Osteoblast (primary cell): ENCODE data around the gene UGT1A7. TPM values are rescaled to one million over a fixed set of nuclear protein-coding genes. Genes with fewer than 3 reads are reported as not detected.

Source experiments
- DNase-seq: peaks from one replicate; pipeline ENCODE4 v3.0.0; 2011; ENCODE audit warnings: low spot score, mixed read lengths; ENCODE audit not compliant: insufficient read length; ENCODE audit errors: missing footprints
- H2AFZ ChIP-seq: 2 replicates; pipeline ENCODE4 v1.6.0; 2011; ENCODE audit warnings: mild to moderate bottlenecking, low read length
- H3K27ac ChIP-seq: 2 replicates; pipeline ENCODE4 v1.5.1; 2011; ENCODE audit warnings: mild to moderate bottlenecking, low read depth, low read length, moderate library complexity
- H3K27me3 ChIP-seq: 2 replicates; pipeline ENCODE4 v1.6.0; 2012; ENCODE audit warnings: mild to moderate bottlenecking, control low read depth, inconsistent platforms, low read length, moderate library complexity; ENCODE audit not compliant: insufficient read depth
- H3K36me3 ChIP-seq: 2 replicates; pipeline ENCODE4 v1.5.1; 2011; ENCODE audit warnings: mild to moderate bottlenecking, low read length, control low read depth, moderate library complexity; ENCODE audit not compliant: insufficient read depth
- H3K4me1 ChIP-seq: 2 replicates; pipeline ENCODE4 v1.5.1; 2011; ENCODE audit warnings: mild to moderate bottlenecking, low read length, control low read depth, moderate library complexity; ENCODE audit not compliant: insufficient read depth
- H3K4me2 ChIP-seq: 2 replicates; pipeline ENCODE4 v1.6.0; 2011; ENCODE audit warnings: mild to moderate bottlenecking, low read length; ENCODE audit not compliant: insufficient read depth
- H3K4me3 ChIP-seq: fragments of 200-600 bp; sonication (generic); 3 replicates; pipeline ENCODE4 v1.5.1; 2012; ENCODE audit warnings: mild to moderate bottlenecking, low read length, inconsistent platforms; ENCODE audit not compliant: insufficient read depth
- H3K79me2 ChIP-seq: 2 replicates; pipeline ENCODE4 v1.6.0; 2012; ENCODE audit warnings: mild to moderate bottlenecking, low read length, control low read depth, inconsistent platforms; ENCODE audit not compliant: insufficient read depth
- H3K9me3 ChIP-seq: 2 replicates; pipeline ENCODE4 v1.5.1; 2011; ENCODE audit warnings: low read depth, low read length, control low read depth
- H4K20me1 ChIP-seq: 2 replicates; pipeline ENCODE4 v1.6.0; 2012; ENCODE audit warnings: mild to moderate bottlenecking, low read length, control low read depth; ENCODE audit not compliant: insufficient read depth
- CTCF ChIP-seq: IDR thresholded peaks from 2 replicates; pipeline ENCODE4 v1.5.1; 2011; ENCODE audit warnings: mild to moderate bottlenecking, low read depth, low read length, moderate library complexity; ENCODE audit errors: extremely low read depth
- total RNA-seq: library from RNA; depleted of rRNA; stranded (reverse); fragments of >200 nt; gene quantifications from 2 replicates; pipeline ENCODE4 v1.2.3, GENCODE V29; 2012

Gene UGT1A7
- total RNA-seq, 1 donor = not detected

GRCh38 chr2:233795735-233796171 is 114.1 kb downstream of the UGT1A7 start:
- no peak for TF ChIP-seq CTCF
- no peaks in the 10 kb centered on the region for H3K4me1 ChIP-seq
- H3K79me2 ChIP-seq = no peaks in the 10 kb centered on the region
- no peaks in the 10 kb centered on the region for H3K9me3 ChIP-seq
- H3K36me3 ChIP-seq = no peaks in the 10 kb centered on the region
- H2AFZ ChIP-seq = no peak overlapping the region
- no peak overlapping the region for H3K4me3 ChIP-seq
- no peak overlapping the region for H3K4me2 ChIP-seq
- no peaks in the 10 kb centered on the region for H4K20me1 ChIP-seq
- peak; percentile 32 for DNase-seq
- H3K27me3 ChIP-seq = no peaks in the 10 kb centered on the region
- no peak overlapping the region for H3K27ac ChIP-seq

- no peak overlapping the region for H3K4me2 ChIP-seq
- TF ChIP-seq CTCF = no peak
Observed at GRCh38 chr2:233796254-233796653, 114.6 kb downstream of the UGT1A7 start.

GRCh38 chr2:233798335-233799086 is 116.8 kb downstream of the UGT1A7 start:
- DNase-seq = peak; percentile 49
- Histone ChIP-seq H3K4me1 (no peaks in the 10 kb centered on the region), H3K4me2 (no peak overlapping the region), H4K20me1 (no peaks in the 10 kb centered on the region), H3K27me3 (peaks cover 5% of the 10 kb centered on the region), H3K4me3 (no peak overlapping the region), H3K9me3 (no peaks in the 10 kb centered on the region), H3K79me2 (no peaks in the 10 kb centered on the region), H3K36me3 (no peaks in the 10 kb centered on the region), H3K27ac (no peak overlapping the region), H2AFZ (no peak overlapping the region)
- no peak for TF ChIP-seq CTCF

More at GRCh38 chr2:233796254-233796653, 114.6 kb downstream of the UGT1A7 start:
- Histone ChIP-seq H3K27ac (no peak overlapping the region), H3K36me3 (no peaks in the 10 kb centered on the region), H3K4me3 (no peak overlapping the region), H3K27me3 (no peaks in the 10 kb centered on the region), H3K79me2 (no peaks in the 10 kb centered on the region), H4K20me1 (no peaks in the 10 kb centered on the region), H2AFZ (no peak overlapping the region), H3K9me3 (no peaks in the 10 kb centered on the region), H3K4me1 (no peaks in the 10 kb centered on the region)
- peak; percentile 29 for DNase-seq

- H3K36me3 ChIP-seq = no peaks in the 10 kb centered on the region
- no peaks in the 10 kb centered on the region for H3K4me1 ChIP-seq
- H3K4me2 ChIP-seq = no peak overlapping the region
- H2AFZ ChIP-seq = no peak overlapping the region
- DNase-seq = peak; percentile 14
- TF ChIP-seq CTCF = no peak
- no peak overlapping the region for H3K4me3 ChIP-seq
- H4K20me1 ChIP-seq = no peaks in the 10 kb centered on the region
- H3K27me3 ChIP-seq = peaks cover 5% of the 10 kb centered on the region
- no peaks in the 10 kb centered on the region for H3K79me2 ChIP-seq
- H3K27ac ChIP-seq = no peak overlapping the region
- no peaks in the 10 kb centered on the region for H3K9me3 ChIP-seq
Observed at GRCh38 chr2:233799087-233799665, 117.5 kb downstream of the UGT1A7 start.
